Measurements from ENCODE around the gene PPFIBP2.
"Not testable (repeated sequence)": the region's sequence is repeated elsewhere in the genome, so short reads cannot be mapped to it uniquely, and the experiment has no call there.

PPFIBP2 gene

GRCh38 chr11:7498193-7498592 is 15.6 kb upstream of the PPFIBP2 start:
- DNase-seq = no peak

DNA sequence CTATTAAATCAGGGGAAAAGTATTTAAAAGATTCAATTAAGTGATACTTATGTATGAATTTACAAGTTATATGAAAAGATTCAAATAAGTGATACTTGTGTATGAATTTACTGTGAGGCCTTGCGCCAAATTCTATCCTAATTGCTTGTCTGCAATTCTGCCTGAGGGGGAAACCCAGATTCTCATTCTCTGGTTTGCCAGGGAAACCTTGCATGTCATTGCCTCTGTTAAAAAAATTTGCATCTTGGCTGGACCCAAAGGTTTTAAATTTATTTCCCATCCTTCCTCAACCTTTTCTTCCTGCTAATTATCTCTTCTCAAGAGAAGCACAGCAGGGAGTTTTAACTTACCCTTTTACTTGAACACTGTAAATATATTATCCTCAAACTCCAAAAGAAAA is 14.7 kb upstream of the PPFIBP2 start:
- DNase-seq = no peak

DNA sequence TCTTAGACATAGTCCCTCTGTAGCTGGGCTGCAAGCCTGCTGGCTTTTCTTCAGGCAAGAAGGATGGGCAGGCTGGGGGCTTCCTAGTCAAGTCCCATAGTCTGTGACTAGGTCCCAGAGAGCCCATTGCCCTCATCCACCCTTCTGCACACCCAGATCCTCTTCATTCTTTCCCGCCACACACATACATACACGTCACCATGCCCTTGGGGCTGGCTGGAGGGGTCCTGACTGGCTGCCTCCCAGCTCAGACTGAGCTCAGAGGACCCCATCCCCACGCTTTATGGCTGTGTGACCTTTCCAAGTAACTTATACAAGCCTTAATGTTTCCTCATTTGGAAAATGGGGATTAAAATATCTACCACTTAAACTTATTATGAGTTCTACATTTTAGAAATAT is 13.5 kb upstream of the PPFIBP2 start:
- no peak for DNase-seq

- no peak for DNase-seq
Observed at GRCh38 chr11:7501251-7501650, 12.5 kb upstream of the PPFIBP2 start.

- DNase-seq = no peak
Observed at GRCh38 chr11:7501894-7502293, 11.9 kb upstream of the PPFIBP2 start.

GRCh38 chr11:7506243-7506642 is 7.6 kb upstream of the PPFIBP2 start:
- no peak for DNase-seq

- no peak for DNase-seq
Observed at GRCh38 chr11:7508087-7508486, 5.7 kb upstream of the PPFIBP2 start.

DNA sequence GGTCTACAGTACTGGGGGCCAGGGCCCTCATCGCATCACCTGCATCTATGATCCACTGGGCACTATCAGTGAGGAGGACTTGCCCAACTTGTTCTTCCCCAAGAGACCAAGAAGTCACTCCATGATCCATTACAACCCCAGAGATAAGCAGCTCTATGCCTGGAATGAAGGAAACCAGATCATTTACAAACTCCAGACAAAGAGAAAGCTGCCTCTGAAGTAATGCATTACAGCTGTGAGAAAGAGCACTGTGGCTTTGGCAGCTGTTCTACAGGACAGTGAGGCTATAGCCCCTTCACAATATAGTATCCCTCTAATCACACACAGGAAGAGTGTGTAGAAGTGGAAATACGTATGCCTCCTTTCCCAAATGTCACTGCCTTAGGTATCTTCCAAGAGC is 3.8 kb upstream of the PPFIBP2 start:
- DNase-seq = no peak

- DNase-seq = no peak
Observed at GRCh38 chr11:7511401-7511800, 2.4 kb upstream of the PPFIBP2 start.

DNA sequence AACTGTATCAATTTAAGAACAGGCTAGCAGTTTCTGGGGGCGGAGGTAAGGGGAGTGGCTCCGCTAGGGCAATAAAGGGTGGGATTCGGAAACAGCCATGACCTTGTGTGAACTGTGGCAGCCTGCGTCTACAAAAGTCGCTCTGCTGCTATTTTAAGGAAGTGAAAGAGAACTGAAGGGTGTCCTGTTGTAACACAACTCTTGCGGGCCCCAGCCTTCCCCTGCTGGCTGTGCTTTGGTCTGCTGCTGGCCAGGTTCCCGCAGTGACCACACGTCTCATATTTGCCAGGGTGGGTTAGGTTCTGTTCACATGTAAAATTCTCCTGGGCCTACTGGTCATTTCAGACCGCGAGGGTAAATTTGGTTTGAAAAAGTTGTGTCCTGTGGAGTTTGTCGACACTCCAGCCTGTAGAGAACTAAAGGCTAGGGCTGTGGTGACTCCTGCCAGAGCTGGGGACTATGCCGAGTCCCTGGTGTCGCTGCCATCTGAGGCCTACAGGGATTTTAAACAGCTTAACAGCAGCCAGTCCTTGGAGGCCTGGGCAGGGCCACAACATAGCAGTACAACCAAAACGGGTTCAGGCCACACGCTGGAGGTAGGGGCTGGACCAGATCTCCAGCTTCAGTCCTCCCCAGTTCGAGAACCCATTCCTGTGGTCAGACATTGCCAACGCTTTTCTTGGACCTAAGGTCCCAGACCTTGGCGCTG is 1.1 kb upstream of the PPFIBP2 start:
- peak; percentile 57 for DNase-seq

GRCh38 chr11:7514099-7514591 is 346 bp downstream of the PPFIBP2 start:
- no peak for DNase-seq

DNA sequence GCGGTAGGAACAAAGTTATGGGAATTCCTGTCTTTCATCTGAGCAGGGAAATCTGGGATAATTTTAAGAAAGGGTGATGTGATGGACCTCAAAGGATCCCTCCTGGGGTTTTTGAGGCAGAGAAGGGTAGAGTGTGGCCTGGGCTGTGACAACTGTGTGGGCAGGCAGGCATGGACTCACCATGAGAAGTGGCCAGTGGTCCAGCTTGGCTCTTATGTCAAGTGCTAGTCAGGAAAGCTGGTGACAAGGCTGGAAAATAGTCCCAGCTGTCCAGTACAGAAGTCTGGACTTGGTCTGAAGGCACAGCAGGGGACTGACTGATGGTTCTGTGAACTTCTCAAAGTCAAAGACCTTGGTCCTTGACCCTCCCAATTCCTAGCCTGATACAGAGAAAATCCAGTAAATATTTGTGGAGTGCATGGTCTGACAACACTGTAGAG is 1.7 kb downstream of the PPFIBP2 start:
- no peak for DNase-seq

- DNase-seq = no peak
Observed at GRCh38 chr11:7516475-7516874, 2.7 kb downstream of the PPFIBP2 start.

GRCh38 chr11:7517743-7518142 is 3.9 kb downstream of the PPFIBP2 start:
- not testable (repeated sequence) for DNase-seq

GRCh38 chr11:7518811-7519562 is 5.2 kb downstream of the PPFIBP2 start:
- no peak for DNase-seq

- DNase-seq = no peak
Observed at GRCh38 chr11:7520011-7520942, 6.5 kb downstream of the PPFIBP2 start.

DNA sequence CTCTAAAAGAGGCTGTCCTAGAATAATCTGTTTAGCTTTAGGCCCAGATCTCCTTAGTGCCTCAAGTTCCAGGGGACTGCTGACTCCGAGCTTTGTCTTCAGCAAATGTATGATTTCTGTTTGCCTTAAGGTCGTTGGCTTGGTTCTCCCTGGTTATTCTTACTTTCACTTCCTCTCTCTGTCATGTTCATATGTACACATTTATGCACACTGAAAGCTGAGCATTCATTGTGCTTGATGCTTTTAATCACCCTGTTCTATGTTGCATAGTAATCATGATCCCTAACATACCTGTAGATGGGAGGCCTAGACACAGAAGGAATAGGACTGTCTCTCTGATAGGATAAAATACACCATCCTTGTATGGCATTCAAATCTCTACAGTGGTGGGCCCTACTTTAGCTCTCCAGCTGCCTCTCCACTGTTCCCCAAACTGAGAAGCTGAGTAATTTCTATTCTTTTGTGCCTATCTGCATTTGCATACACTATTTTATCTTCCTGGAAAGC is 7.2 kb downstream of the PPFIBP2 start:
- no peak for DNase-seq

- no peak for DNase-seq
Observed at GRCh38 chr11:7522121-7522520, 8.3 kb downstream of the PPFIBP2 start.

- no peak for DNase-seq
Observed at GRCh38 chr11:7522546-7522945, 8.7 kb downstream of the PPFIBP2 start.

GRCh38 chr11:7523416-7524210 is 9.8 kb downstream of the PPFIBP2 start:
- DNase-seq = no peak

GRCh38 chr11:7524462-7525235 is 10.8 kb downstream of the PPFIBP2 start:
- no peak for DNase-seq
